Measurements from ENCODE around the gene XPO4.

Gene XPO4

GRCh38 chr13:20843166-20843565 lies 59.4 kb downstream of the XPO4 start:
- TF ChIP-seq CTCF (IDR thresholded peaks at IDR 0.05; ENCODE audit: low read depth, low read length, missing control alignments) = no peak
- in situ Hi-C loops (cut with HindIII; ENCODE audit: low pct_ligation_motif_present, low sequenced_read_pairs) = no loop called here
- DNase-seq = no peak
- Histone ChIP-seq H3K27ac (no peak overlapping the region), H3K27me3 (replicated peaks) (no peaks in the 10 kb centered on the region), H3K4me3 (ENCODE audit: low read depth, low read length) (no peak overlapping the region), H3K36me3 (replicated peaks) (peaks cover 1% of the 10 kb centered on the region)

- Histone ChIP-seq H3K36me3 (replicated peaks) (peaks cover 7% of the 10 kb centered on the region), H3K27me3 (replicated peaks) (no peaks in the 10 kb centered on the region)
Observed at GRCh38 chr13:20840568-20840967, 62.0 kb downstream of the XPO4 start.

GRCh38 chr13:20833900-20834679 lies 68.5 kb downstream of the XPO4 start:
- no peak overlapping the region for H3K27ac ChIP-seq
- in situ Hi-C loops (cut with HindIII; ENCODE audit: low pct_ligation_motif_present, low sequenced_read_pairs) = no loop called here
- no peak for DNase-seq
- H3K36me3 ChIP-seq (replicated peaks) = peaks cover 9% of the 10 kb centered on the region
- no peak overlapping the region for H3K4me3 ChIP-seq (ENCODE audit: low read depth, low read length)
- no peak for TF ChIP-seq CTCF (IDR thresholded peaks at IDR 0.05; ENCODE audit: low read depth, low read length, missing control alignments)
- no peaks in the 10 kb centered on the region for H3K27me3 ChIP-seq (replicated peaks)

More at GRCh38 chr13:20840568-20840967, 62.0 kb downstream of the XPO4 start:
- in situ Hi-C loops (cut with HindIII; ENCODE audit: low pct_ligation_motif_present, low sequenced_read_pairs) = no loop called here
- Histone ChIP-seq H3K4me3 (ENCODE audit: low read depth, low read length) (no peak overlapping the region), H3K27ac (no peak overlapping the region)
- no peak for TF ChIP-seq CTCF (IDR thresholded peaks at IDR 0.05; ENCODE audit: low read depth, low read length, missing control alignments)
- DNase-seq = no peak

- in situ Hi-C loops (cut with HindIII; ENCODE audit: low pct_ligation_motif_present, low sequenced_read_pairs) = no loop called here
Observed at GRCh38 chr13:20832861-20833260, 69.7 kb downstream of the XPO4 start.

GRCh38 chr13:20831933-20832332 lies 70.6 kb downstream of the XPO4 start:
- Histone ChIP-seq H3K36me3 (replicated peaks) (peaks cover 3% of the 10 kb centered on the region), H3K4me3 (ENCODE audit: low read depth, low read length) (no peak overlapping the region), H3K27ac (no peak overlapping the region), H3K27me3 (replicated peaks) (no peaks in the 10 kb centered on the region)
- in situ Hi-C loops (cut with HindIII; ENCODE audit: low pct_ligation_motif_present, low sequenced_read_pairs) = no loop called here
- TF ChIP-seq CTCF (IDR thresholded peaks at IDR 0.05; ENCODE audit: low read depth, low read length, missing control alignments) = no peak
- DNase-seq = no peak

More at GRCh38 chr13:20832861-20833260, 69.7 kb downstream of the XPO4 start:
- Histone ChIP-seq H3K36me3 (replicated peaks) (peaks cover 6% of the 10 kb centered on the region), H3K27ac (no peak overlapping the region), H3K4me3 (ENCODE audit: low read depth, low read length) (no peak overlapping the region), H3K27me3 (replicated peaks) (no peaks in the 10 kb centered on the region)
- no peak for TF ChIP-seq CTCF (IDR thresholded peaks at IDR 0.05; ENCODE audit: low read depth, low read length, missing control alignments)
- DNase-seq = no peak

GRCh38 chr13:20831254-20831653 lies 71.3 kb downstream of the XPO4 start:
- no peak for TF ChIP-seq CTCF (IDR thresholded peaks at IDR 0.05; ENCODE audit: low read depth, low read length, missing control alignments)
- in situ Hi-C loops (cut with HindIII; ENCODE audit: low pct_ligation_motif_present, low sequenced_read_pairs) = no loop called here
- H3K27me3 ChIP-seq (replicated peaks) = no peaks in the 10 kb centered on the region
- no peak for DNase-seq
- no peak overlapping the region for H3K27ac ChIP-seq
- H3K36me3 ChIP-seq (replicated peaks) = peaks cover 2% of the 10 kb centered on the region
- no peak overlapping the region for H3K4me3 ChIP-seq (ENCODE audit: low read depth, low read length)

Measured in brain microvascular endothelial cell (primary cell).